GM13976 (cell line): Measurements from ENCODE around the gene TBC1D22A.

ENCODE experiments used
- DNase-seq: peaks from one replicate; pipeline ENCODE4 v3.0.0; 2012; ENCODE audit warnings: low spot score
- CTCF ChIP-seq: IDR thresholded peaks from 2 replicates; pipeline ENCODE4 v1.5.1; 2012; ENCODE audit warnings: borderline replicate concordance, mild to moderate bottlenecking; ENCODE audit not compliant: insufficient read depth; ENCODE audit errors: extremely low read depth, missing control alignments, control extremely low read depth
- in situ Hi-C: fragments of 300-500 bp; cut with MboI; formaldehyde crosslinking; loops from one replicate; pipeline ENCODE4 v1.12.0; 2022; ENCODE audit warnings: low sequenced_read_pairs, mixed read lengths, inconsistent platforms; ENCODE audit not compliant: unreplicated experiment

The TBC1D22A gene

GRCh38 chr22:46803031-46803880 is 40.8 kb downstream of the TBC1D22A start:
- in situ Hi-C loops, result no loop called here
- peak; percentile 89 for DNase-seq
- TF ChIP-seq CTCF, result peak; percentile 99

GRCh38 chr22:46803936-46804335 is 41.5 kb downstream of the TBC1D22A start:
- DNase-seq, result no peak
- no peak for TF ChIP-seq CTCF
- in situ Hi-C loops, result no loop called here

- in situ Hi-C loops, result no loop called here
- no peak for TF ChIP-seq CTCF
- DNase-seq, result no peak
Measured at GRCh38 chr22:46806794-46807193, 44.3 kb downstream of the TBC1D22A start.

GRCh38 chr22:46807458-46807857 is 45.0 kb downstream of the TBC1D22A start:
- in situ Hi-C loops, result no loop called here
- DNase-seq, result no peak
- no peak for TF ChIP-seq CTCF

- in situ Hi-C loops, result no loop called here
- no peak for TF ChIP-seq CTCF
- no peak for DNase-seq
Measured at GRCh38 chr22:46809153-46809885, 46.9 kb downstream of the TBC1D22A start.

GRCh38 chr22:46810856-46811786 is 48.7 kb downstream of the TBC1D22A start:
- no peak for TF ChIP-seq CTCF
- no peak for DNase-seq
- in situ Hi-C loops, result no loop called here
